OCI-LY3 (cell line): ENCODE results near the gene LHFPL2.

Experiments used
- H2AFZ ChIP-seq: fragments of 200-600, 300-600 bp; shearing (Covaris generic); 2 replicates; pipeline ENCODE4 v1.6.0; 2014; ENCODE audit warnings: antibody characterized with exemption, low read depth, low read length
- H3K27ac ChIP-seq: fragments of 200-600, 300-600 bp; sonication (generic); 2 replicates; pipeline ENCODE4 v1.5.1; 2014; ENCODE audit warnings: mild to moderate bottlenecking, low read length, moderate library complexity, mixed read lengths
- H3K27me3 ChIP-seq: fragments of 200-600, 300-600 bp; sonication (generic); 2 replicates; pipeline ENCODE4 v1.6.1; 2014; ENCODE audit warnings: low read depth, low read length, mixed read lengths
- H3K36me3 ChIP-seq: fragments of 200-600, 300-600 bp; sonication (generic); replicated peaks from 2 replicates; pipeline ENCODE3; 2014; ENCODE audit warnings: low read depth, low read length, mixed read lengths
- H3K4me1 ChIP-seq: fragments of 300-600, 200-600 bp; sonication (generic); 2 replicates; pipeline ENCODE4 v1.6.1; 2014; ENCODE audit warnings: low read length, mixed read lengths
- H3K4me2 ChIP-seq: fragments of 200-600, 300-600 bp; sonication (generic); 2 replicates; pipeline ENCODE4 v1.6.1; 2014; ENCODE audit warnings: low read length, mixed read lengths
- H3K4me3 ChIP-seq: fragments of 300-600, 200-600 bp; sonication (generic); 2 replicates; pipeline ENCODE4 v1.5.1; 2014; ENCODE audit warnings: antibody characterized with exemption, mild to moderate bottlenecking, low read length, moderate library complexity
- H3K79me2 ChIP-seq: fragments of 300-600, 200-600 bp; shearing (Covaris generic); 2 replicates; pipeline ENCODE4 v1.6.1; 2014; ENCODE audit warnings: mild to moderate bottlenecking, low read length, mixed read lengths
- H3K9ac ChIP-seq: fragments of 300-600, 200-600 bp; shearing (Covaris generic); 2 replicates; pipeline ENCODE4 v1.6.0; 2014; ENCODE audit warnings: mild to moderate bottlenecking, low read length, moderate library complexity
- H3K9me3 ChIP-seq: fragments of 200-600, 300-600 bp; shearing (Covaris generic); 2 replicates; pipeline ENCODE4 v1.6.1; 2014; ENCODE audit warnings: low read length, mixed read lengths; ENCODE audit not compliant: insufficient read depth
- H4K20me1 ChIP-seq: fragments of 200-600, 300-600 bp; sonication (generic); 2 replicates; pipeline ENCODE4 v1.6.1; 2016; ENCODE audit warnings: low read length, mixed read lengths; ENCODE audit not compliant: insufficient read depth
- CTCF ChIP-seq: fragments of 200-600, 300-600 bp; sonication (generic); IDR thresholded peaks from 2 replicates; pipeline ENCODE4 v1.5.1; 2014; ENCODE audit warnings: antibody characterized with exemption, low read length, low read depth
- EZH2phosphoT487 ChIP-seq: fragments of 200-600 bp; shearing (Covaris generic); IDR thresholded peaks from 2 replicates; pipeline ENCODE4 v1.6.1; 2018; ENCODE audit warnings: antibody characterized with exemption, mixed run types, low read depth

Gene LHFPL2

GRCh38 chr5:78593465-78593864, 55.1 kb downstream of the LHFPL2 start:
- H3K9ac ChIP-seq = no peak overlapping the region
- no peak overlapping the region for H3K4me2 ChIP-seq
- no peaks in the 10 kb centered on the region for H3K36me3 ChIP-seq
- no peak overlapping the region for H3K4me3 ChIP-seq
- peaks cover 19% of the 10 kb centered on the region for H3K4me1 ChIP-seq
- H4K20me1 ChIP-seq = no peaks in the 10 kb centered on the region
- no peaks in the 10 kb centered on the region for H3K79me2 ChIP-seq
- no peak for TF ChIP-seq EZH2phosphoT487
- no peak for TF ChIP-seq CTCF
- no peaks in the 10 kb centered on the region for H3K9me3 ChIP-seq
- H3K27me3 ChIP-seq = no peaks in the 10 kb centered on the region
- H3K27ac ChIP-seq = no peak overlapping the region
- no peak overlapping the region for H2AFZ ChIP-seq

GRCh38 chr5:78592735-78593386, 55.7 kb downstream of the LHFPL2 start:
- Histone ChIP-seq H3K9ac (no peak overlapping the region), H4K20me1 (no peaks in the 10 kb centered on the region), H3K4me1 (peaks cover 19% of the 10 kb centered on the region), H2AFZ (no peak overlapping the region), H3K27me3 (no peaks in the 10 kb centered on the region), H3K27ac (no peak overlapping the region), H3K36me3 (no peaks in the 10 kb centered on the region), H3K79me2 (no peaks in the 10 kb centered on the region), H3K4me2 (peak overlapping the region; percentile 76; the same call in 1 of the 2 replicates), H3K4me3 (no peak overlapping the region), H3K9me3 (no peaks in the 10 kb centered on the region)
- no peak for TF ChIP-seq EZH2phosphoT487
- TF ChIP-seq CTCF = no peak

- Histone ChIP-seq H4K20me1 (no peaks in the 10 kb centered on the region), H2AFZ (no peak overlapping the region), H3K4me2 (peak overlapping the region; percentile 76), H3K79me2 (no peaks in the 10 kb centered on the region), H3K27ac (no peak overlapping the region), H3K9ac (no peak overlapping the region), H3K4me3 (peak overlapping the region; percentile 46), H3K9me3 (no peaks in the 10 kb centered on the region), H3K27me3 (no peaks in the 10 kb centered on the region), H3K4me1 (peaks cover 19% of the 10 kb centered on the region), H3K36me3 (no peaks in the 10 kb centered on the region)
- TF ChIP-seq EZH2phosphoT487 (no peak), CTCF (peak; percentile 13; the same call in 1 of the 2 replicates)
These were observed 56.4 kb downstream of the LHFPL2 start for GRCh38 chr5:78591972-78592700.

GRCh38 chr5:78591138-78591612, 57.4 kb downstream of the LHFPL2 start:
- Histone ChIP-seq H3K9me3 (no peaks in the 10 kb centered on the region), H3K4me1 (peaks cover 19% of the 10 kb centered on the region), H3K27ac (no peak overlapping the region), H3K4me3 (no peak overlapping the region), H4K20me1 (no peaks in the 10 kb centered on the region), H3K9ac (no peak overlapping the region), H2AFZ (no peak overlapping the region), H3K79me2 (no peaks in the 10 kb centered on the region), H3K36me3 (no peaks in the 10 kb centered on the region), H3K4me2 (0 out of 2 replicates have a peak overlapping the region, but pooled peaks have one; percentile 76), H3K27me3 (no peaks in the 10 kb centered on the region)
- no peak for TF ChIP-seq CTCF
- TF ChIP-seq EZH2phosphoT487 = no peak
